ENCODE measurements around the gene ZNF385A. TPM values are rescaled to one million over a fixed set of nuclear protein-coding genes. Genes with fewer than 3 reads are reported as not detected.

ZNF385A gene
- total and polyA plus RNA-seq, 2 of the 13 experiments (the other 11 are each of a cell fraction or from before 2014, with no cell fraction given) = 0.44 to 0.67 TPM

GRCh38 chr12:54419088-54419887 is 34.8 kb upstream of the ZNF385A start, which contains the start of gene ITGA5:
Gene ITGA5 (minus strand): TSS chr12:54419266. CDS start chr12:54419198, 68 bp downstream.
- Histone ChIP-seq H3K27me3 (ENCODE audit: control insufficient read depth in 1 of 2, insufficient read depth in 2 of 2, low read length in 2 of 2) (peaks cover 13 to 56% of the 10 kb centered on the region in 2 experiments; a peak in 3 of 5 replicates), H3K9ac (ENCODE audit: insufficient read depth, low read depth, low read length) (no peak within 1 kb of the TSS), H3K36me3 (replicated peaks in 1 of 2; ENCODE audit: control insufficient read depth in 1 of 2, insufficient read depth in 2 of 2, low read length in 2 of 2) (no peaks in the 10 kb centered on the region), H3K27ac (ENCODE audit: extremely low read length, insufficient read depth, low read length) (no peak within 1 kb of the TSS), H3K4me1 (ENCODE audit: insufficient read depth, low read length) (peaks cover 14% of the 10 kb centered on the region), H3K4me3 (replicated peaks in 1 of 3; ENCODE audit: insufficient read depth in 1 of 3, low read depth in 2 of 3, low read length in 3 of 3) (peak within 1 kb of the TSS; percentile 13 to 33 (median 30); a peak in 3 of 6 replicates), H4K20me1 (ENCODE audit: insufficient read depth, low read length) (no peaks in the 10 kb centered on the region), H2AFZ (ENCODE audit: low read length) (no peak within 1 kb of the TSS), H3K9me3 (ENCODE audit: low read length) (no peaks in the 10 kb centered on the region), H3K79me2 (ENCODE audit: insufficient read depth, low read length) (no peaks in the 10 kb centered on the region), H3K4me2 (ENCODE audit: low read depth, low read length) (peak within 1 kb of the TSS; percentile 32)
- no peak for DNase-seq (ENCODE audit: low spot score)
- WGBS (ENCODE audit: low lambda C conversion rate) = 12% methylated on average over 13 of the region's 46 CpGs
- ChIA-PET CTCF (ENCODE audit: low intra/inter-chr PET ratio, low total read pairs) (no interaction called here), POLR2A (no interaction called here)
- no peak for FAIRE-seq
- no peak for TF ChIP-seq PRDM15 (CRISPR knock-in tag; IDR thresholded peaks at IDR 0.05)
- TF ChIP-seq PATZ1 (CRISPR knock-in tag; IDR thresholded peaks at IDR 0.05) = peak; percentile 32; the same call in 1 of the 2 replicates
- no peak for TF ChIP-seq NFE2L2 (IDR thresholded peaks at IDR 0.05; ENCODE audit: low read length)
- TF ChIP-seq NR0B2 (CRISPR knock-in tag; IDR thresholded peaks at IDR 0.05) = no peak
- no peak for TF ChIP-seq ATF7-NPFF (CRISPR knock-in tag; IDR thresholded peaks at IDR 0.05; ENCODE audit: low read depth)
- TF ChIP-seq ZNF800 (CRISPR knock-in tag; IDR thresholded peaks at IDR 0.05) = no peak
- peak; percentile 42; the same call in 1 of the 2 replicates for TF ChIP-seq FOSL2 (CRISPR knock-in tag; IDR thresholded peaks at IDR 0.05)
- TF ChIP-seq POLR2AphosphoS5 (IDR thresholded peaks at IDR 0.05; ENCODE audit: low read depth, low read length) = no peak
- intact Hi-C loops (cut with micrococcal nuclease; ENCODE audit: unreplicated experiment) (no loop called here), in situ Hi-C loops (cut with HindIII; ENCODE audit: extremely low pct_ligation_motif_present, low pct_unique_long_range_greater_than_20kb) (no loop called here)
- BruUV-seq (replicated peaks) = no TSS peak
- peak; percentile 38; the same call in 2 of the 3 replicates for ATAC-seq

Data from HepG2 (cell line).